ENCODE results near the gene HYAL3. TPM values are rescaled to one million over a fixed set of nuclear protein-coding genes. Genes with fewer than 3 reads are reported as not detected.
"Not testable (repeated sequence)": the region's sequence is repeated elsewhere in the genome, so short reads cannot be mapped to it uniquely, and the experiment has no call there.

The HYAL3 gene
- total RNA-seq, 4 donors from 2014 or later: 1.9 to 4.1 (median 2.6) TPM

DNA sequence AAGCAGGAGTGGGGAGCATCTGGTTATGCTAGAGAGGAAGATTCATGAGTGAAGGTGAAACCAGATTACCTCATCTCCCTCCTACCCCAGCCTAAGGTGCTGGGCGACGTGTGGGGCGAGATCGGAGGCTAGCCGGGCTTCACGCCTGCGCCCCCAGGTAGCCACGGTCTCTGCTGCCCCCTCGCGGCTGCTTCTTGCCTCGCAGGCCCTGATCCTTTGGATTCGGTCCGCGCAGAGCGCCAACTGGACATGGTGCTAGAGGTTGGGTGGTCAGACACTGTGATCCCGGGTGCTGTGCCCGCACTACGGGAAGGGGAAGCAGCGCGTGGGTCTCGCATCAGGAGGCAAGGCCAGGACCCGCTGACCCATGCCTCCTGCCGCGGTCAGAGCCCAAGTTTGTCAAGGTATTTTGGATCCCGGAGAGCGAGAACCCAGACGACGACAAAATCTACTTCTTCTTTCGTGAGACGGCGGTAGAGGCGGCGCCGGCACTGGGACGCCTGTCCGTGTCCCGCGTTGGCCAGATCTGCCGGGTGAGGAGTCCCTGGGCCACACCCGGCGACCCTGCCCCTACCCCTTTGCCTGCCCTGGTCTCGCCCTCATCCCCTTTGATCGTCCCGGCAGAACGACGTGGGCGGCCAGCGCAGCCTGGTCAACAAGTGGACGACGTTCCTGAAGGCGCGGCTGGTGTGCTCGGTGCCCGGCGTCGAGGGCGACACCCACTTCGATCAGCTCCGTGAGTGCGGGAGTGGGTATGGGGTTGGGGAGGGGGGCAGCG, 26.1 kb downstream of the HYAL3 start:
- TF ChIP-seq, protein P1, sequence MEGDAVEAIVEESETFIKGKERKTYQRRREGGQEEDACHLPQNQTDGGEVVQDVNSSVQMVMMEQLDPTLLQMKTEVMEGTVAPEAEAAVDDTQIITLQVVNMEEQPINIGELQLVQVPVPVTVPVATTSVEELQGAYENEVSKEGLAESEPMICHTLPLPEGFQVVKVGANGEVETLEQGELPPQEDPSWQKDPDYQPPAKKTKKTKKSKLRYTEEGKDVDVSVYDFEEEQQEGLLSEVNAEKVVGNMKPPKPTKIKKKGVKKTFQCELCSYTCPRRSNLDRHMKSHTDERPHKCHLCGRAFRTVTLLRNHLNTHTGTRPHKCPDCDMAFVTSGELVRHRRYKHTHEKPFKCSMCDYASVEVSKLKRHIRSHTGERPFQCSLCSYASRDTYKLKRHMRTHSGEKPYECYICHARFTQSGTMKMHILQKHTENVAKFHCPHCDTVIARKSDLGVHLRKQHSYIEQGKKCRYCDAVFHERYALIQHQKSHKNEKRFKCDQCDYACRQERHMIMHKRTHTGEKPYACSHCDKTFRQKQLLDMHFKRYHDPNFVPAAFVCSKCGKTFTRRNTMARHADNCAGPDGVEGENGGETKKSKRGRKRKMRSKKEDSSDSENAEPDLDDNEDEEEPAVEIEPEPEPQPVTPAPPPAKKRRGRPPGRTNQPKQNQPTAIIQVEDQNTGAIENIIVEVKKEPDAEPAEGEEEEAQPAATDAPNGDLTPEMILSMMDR (IDR thresholded peaks at IDR 0.05): peak in 1 of 3 donors; percentile 98
- TF ChIP-seq POLR2A (IDR thresholded peaks at IDR 0.05): no peak
- DNase-seq (ENCODE audit: low spot score in 2 of 2): peak; percentile 79 to 97
- WGBS, 2 donors: 4 to 11% methylated on average over 31 to 59 of the region's 61 CpGs
- no peak overlapping the region for H3K4me3 ChIP-seq (ENCODE audit: low read depth, poor library complexity, severe bottlenecking)
- intact Hi-C loops (cut with DNase I; ENCODE audit: low total_unique reads): loop anchor here (2.0 to 10.0 kb wide), 2 partner anchors 46 to 148 kb away; no protein-coding TSS in a partner anchor

DNA sequence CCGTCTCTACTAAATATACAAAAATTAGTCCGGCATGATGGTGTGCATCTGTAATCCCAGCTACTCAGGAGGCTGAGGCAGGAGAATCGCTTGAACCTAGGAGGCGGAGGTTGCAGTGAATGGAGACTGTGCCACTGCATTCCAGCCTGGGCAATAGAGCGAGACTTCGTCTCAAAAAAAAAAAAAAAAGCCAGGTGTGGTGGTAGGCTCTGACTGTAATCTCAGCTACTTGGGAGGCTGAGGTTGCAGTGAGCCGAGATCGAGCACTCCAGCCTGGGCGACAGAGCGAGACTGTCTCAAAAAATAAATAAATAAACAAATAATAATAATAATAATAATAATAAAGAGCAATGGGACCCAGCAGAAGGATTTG, 26.7 kb downstream of the HYAL3 start:
- 57 to 66% methylated on average over 10 of the region's 10 CpGs for WGBS, 2 donors
- not testable (repeated sequence) for DNase-seq (ENCODE audit: low spot score in 2 of 2); H3K4me3 ChIP-seq (ENCODE audit: low read depth, poor library complexity, severe bottlenecking)
- intact Hi-C loops (cut with DNase I; ENCODE audit: low total_unique reads): loop anchor here (2.0 to 10.0 kb wide), 2 partner anchors 46 to 148 kb away; no protein-coding TSS in a partner anchor

DNA sequence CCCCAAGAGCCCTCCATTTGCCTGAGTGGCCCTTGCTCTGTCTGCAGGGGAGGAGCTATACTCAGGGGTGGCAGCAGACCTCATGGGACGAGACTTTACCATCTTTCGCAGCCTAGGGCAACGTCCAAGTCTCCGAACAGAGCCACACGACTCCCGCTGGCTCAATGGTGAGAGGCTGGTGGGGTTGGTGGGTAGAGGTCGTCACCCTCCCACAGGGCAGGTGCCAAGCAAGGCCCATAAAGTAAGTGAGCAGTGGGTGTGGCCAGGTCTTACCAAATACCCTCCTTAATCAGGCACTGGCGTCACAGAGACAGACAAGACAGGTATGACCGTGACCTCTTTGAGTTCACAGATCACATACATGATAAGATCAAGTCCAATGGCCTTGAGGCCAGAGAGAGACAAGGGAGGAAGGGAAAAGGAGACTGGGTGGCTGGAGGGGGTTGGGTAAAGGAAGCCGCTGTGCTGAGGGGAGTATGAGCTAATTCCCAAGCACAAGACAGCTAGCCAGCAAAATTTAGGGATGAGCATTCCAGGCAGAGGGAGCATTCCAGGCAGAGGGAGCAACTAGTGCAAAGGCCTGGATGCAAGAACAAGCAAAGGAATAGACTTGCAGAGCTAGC, 27.8 kb downstream of the HYAL3 start:
- intact Hi-C loops (cut with DNase I; ENCODE audit: low total_unique reads): loop anchor here (10.0 kb wide), 1 partner anchor 147 kb away; no protein-coding TSS in a partner anchor
- WGBS, 2 donors: 77 to 81% methylated on average over 10 of the region's 10 CpGs
- TF ChIP-seq POLR2A (IDR thresholded peaks at IDR 0.05): no peak
- TF ChIP-seq, protein P1 (IDR thresholded peaks at IDR 0.05): no peak
- no peak overlapping the region for H3K4me3 ChIP-seq (ENCODE audit: low read depth, poor library complexity, severe bottlenecking)
- no peak for DNase-seq (ENCODE audit: low spot score in 2 of 2)

DNA sequence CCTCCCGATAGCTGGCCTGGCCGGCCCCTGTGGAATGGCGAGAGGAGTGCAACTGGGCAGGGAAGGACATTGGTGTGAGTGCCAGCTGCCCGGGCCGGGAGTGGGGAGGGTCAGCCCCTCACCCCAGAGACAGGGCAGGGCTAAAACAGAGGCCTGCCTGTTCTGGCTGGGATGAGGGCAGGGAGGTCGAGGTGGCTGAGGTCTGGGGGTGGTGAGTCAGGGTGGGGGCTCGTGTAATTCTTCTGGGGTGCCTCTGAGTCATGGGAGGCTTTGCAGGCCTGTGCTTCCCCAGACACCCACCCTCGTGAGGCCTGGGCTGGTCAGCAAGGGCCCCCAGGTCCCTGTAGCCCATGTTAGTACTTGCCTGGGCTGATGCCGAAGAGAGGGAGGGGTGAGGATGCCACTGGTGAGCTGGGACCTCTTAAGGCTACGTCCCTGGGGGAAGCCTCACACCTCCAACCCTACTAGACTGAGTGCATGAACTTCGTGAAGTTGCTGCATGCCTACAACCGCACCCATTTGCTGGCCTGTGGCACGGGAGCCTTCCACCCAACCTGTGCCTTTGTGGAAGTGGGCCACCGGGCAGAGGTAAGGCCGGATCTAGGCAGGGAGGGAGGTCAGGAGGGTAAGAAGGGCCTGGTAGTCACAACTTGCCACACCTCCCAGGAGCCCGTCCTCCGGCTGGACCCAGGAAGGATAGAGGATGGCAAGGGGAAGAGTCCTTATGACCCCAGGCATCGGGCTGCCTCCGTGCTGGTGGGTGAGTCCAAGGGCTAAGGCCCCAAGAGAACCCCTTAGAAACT, 28.6 kb downstream of the HYAL3 start:
- intact Hi-C loops (cut with DNase I; ENCODE audit: low total_unique reads): loop anchor here (10.0 kb wide), 1 partner anchor 146 kb away; no protein-coding TSS in a partner anchor
- DNase-seq (ENCODE audit: low spot score in 2 of 2): no peak
- H3K4me3 ChIP-seq (ENCODE audit: low read depth, poor library complexity, severe bottlenecking): no peak overlapping the region
- TF ChIP-seq POLR2A (IDR thresholded peaks at IDR 0.05): no peak
- TF ChIP-seq, protein P1 (IDR thresholded peaks at IDR 0.05): no peak
- 80% methylated on average over 13 to 19 of the region's 19 CpGs for WGBS, 2 donors

DNA sequence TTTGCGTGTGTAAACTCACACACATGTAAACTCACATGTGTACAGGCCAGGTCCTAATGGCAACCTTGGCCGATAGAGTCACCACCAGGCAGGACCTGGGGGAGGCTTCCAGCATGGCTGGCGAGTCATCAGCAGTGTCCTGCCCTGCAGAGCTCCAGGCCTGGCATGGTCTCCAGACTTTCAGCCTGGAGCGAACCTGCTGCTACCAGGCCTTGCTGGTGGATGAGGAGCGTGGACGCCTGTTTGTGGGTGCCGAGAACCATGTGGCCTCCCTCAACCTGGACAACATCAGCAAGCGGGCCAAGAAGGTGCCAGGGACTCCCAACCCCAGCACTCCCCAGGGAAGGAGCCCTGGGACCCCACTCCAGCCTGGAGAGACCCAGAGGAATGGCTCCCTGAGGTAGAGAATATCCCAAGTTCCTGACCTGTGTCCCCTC, 29.2 kb downstream of the HYAL3 start:
- no peak for TF ChIP-seq POLR2A (IDR thresholded peaks at IDR 0.05)
- TF ChIP-seq, protein P1 (IDR thresholded peaks at IDR 0.05): no peak
- no peak overlapping the region for H3K4me3 ChIP-seq (ENCODE audit: low read depth, poor library complexity, severe bottlenecking)
- intact Hi-C loops (cut with DNase I; ENCODE audit: low total_unique reads): loop anchor here (10.0 kb wide), 1 partner anchor 145 kb away; no protein-coding TSS in a partner anchor
- DNase-seq (ENCODE audit: low spot score in 2 of 2): no peak
- WGBS, 2 donors: 69 to 73% methylated on average over 4 to 8 of the region's 8 CpGs

Measured in lower leg skin (tissue), 4 donors.